Adrenal gland (tissue), 12 donors: Measurements from ENCODE around the gene FBRSL1. TPM values are rescaled to one million over a fixed set of nuclear protein-coding genes. Genes with fewer than 3 reads are reported as not detected.

Source experiments
- DNase-seq, 7 donors: peaks; one replicate each; pipeline ENCODE4 v3.0.0-alpha.2; 2019 to 2020
- H3K27ac ChIP-seq, 5 donors: fragments of 200-600 bp; sonication (generic) in 4 of 5; 1 replicate in 3 of 5; 2 replicates in 2 of 5; pipeline versions ENCODE4 v1.5.1 to v1.8.0; 2016 to 2020; ENCODE audit warnings: mild to moderate bottlenecking in 1 of 5
- H3K27me3 ChIP-seq: fragments of 200-600 bp; 2 replicates; pipeline ENCODE4 v1.8.0; 2021
- H3K36me3 ChIP-seq, 2 donors: fragments of 200-600 bp; replicated peaks in 1 of 2; 1 replicate in 1 of 2; 2 replicates in 1 of 2; pipeline versions ENCODE4 v1.5.1 to v1.8.0; 2018 to 2022
- H3K4me1 ChIP-seq, 2 donors: fragments of 200-600 bp; replicated peaks in 1 of 2; 1 replicate in 1 of 2; 2 replicates in 1 of 2; pipeline versions ENCODE4 v1.5.1 to v1.8.0; 2018 to 2021
- H3K4me3 ChIP-seq, 4 donors: fragments of 200-600 bp; sonication (generic) in 3 of 4; one replicate each; pipeline ENCODE4 v1.5.1; 2016 to 2018
- H3K9me3 ChIP-seq, 3 donors: fragments of 200-600 bp; sonication (generic) in 1 of 3; replicated peaks in 1 of 3; 1 replicate in 2 of 3; 2 replicates in 1 of 3; pipeline versions ENCODE4 v1.5.1 to v1.8.0; 2016 to 2021
- CTCF ChIP-seq, 6 experiments: fragments of 450-650 bp in 4 of 6; fragments of 200-600 bp in 2 of 6; sonication (generic) in 1 of 6; IDR thresholded peaks; 1 replicate in 5 of 6; 2 replicates in 1 of 6; pipeline versions ENCODE4 v1.5.1 to v1.8.0; 2016 to 2021; ENCODE audit warnings: antibody characterized with exemption in 6 of 6, mild to moderate bottlenecking in 2 of 6, moderate library complexity in 1 of 6
- POLR2A ChIP-seq, 2 donors: fragments of 450-650 bp; IDR thresholded peaks; one replicate each; pipeline ENCODE4 v1.6.1; 2017; ENCODE audit warnings: antibody characterized with exemption in 2 of 2, mild to moderate bottlenecking in 2 of 2, moderate library complexity in 1 of 2
- WGBS, 4 donors: extraction: QIAGEN DNeasy Blood & Tissue Kit in 2 of 4; methylation state at CpG; one replicate each; pipeline versions ENCODE4 v1.1.5 to v1.1.7; 2013 to 2017; 5-methylcytosine and 5-hydroxymethylcytosine counted together
- intact Hi-C, 2 donors: fragments of 100-400 bp; cut with DNase I; formaldehyde crosslinking; loops; one replicate each; pipeline versions ENCODE4 v1.14.1 to v1.15.0; 2022 to 2023
- polyA plus RNA-seq, 3 donors: library from polyadenylated mRNA; stranded (reverse); fragments of 200-250 nt in 2 of 3; fragments of 350-450 nt in 1 of 3; fragmentation: Illumina TruSeq in 1 of 3; extraction: RNeasy Lipid Tissue Mini Kit (QIAGEN cat#74804) in 1 of 3; gene quantifications; one replicate each; pipeline ENCODE4 v1.2.3, GENCODE V29; 2013 to 2014
- total RNA-seq, 9 donors: library from RNA; depleted of rRNA in 4 of 9; stranded (reverse); fragments of >200 nt in 4 of 9; fragments of 120-200 nt in 1 of 9; fragmentation: NEBNext Ultra II Directional in 1 of 9; extraction: Animal tissue kit (Norgen Biotek cat#: 25700) in 1 of 9; gene quantifications; one replicate each; pipeline versions ENCODE4 v1.1.0 to v1.2.4, GENCODE V29; 2013 to 2023
- donor health status: healthy with polysubstance abuse.
- donor health status: Bipolar disorder and iron deficiency.
- donor health status: DM: yes; HTN: yes; CAD: no.
- donor health status: DM: no; HTN: no; CAD: no.
- donor health status: DM: no; HTN: no; CAD: no.
- donor health status: DM: yes; HTN: yes; CAD: no.

The FBRSL1 gene
- total and polyA plus RNA-seq, 12 donors, result 5.3 to 63.8 (median 26.9) TPM

- Histone ChIP-seq H3K27me3 (no peaks in the 10 kb centered on the region), H3K4me3 (no peak overlapping the region), H3K36me3 (no peaks in the 10 kb centered on the region), H3K27ac (no peak overlapping the region), H3K9me3 (no peaks in the 10 kb centered on the region), H3K4me1 (no peaks in the 10 kb centered on the region)
- intact Hi-C loops, result no loop called here
- DNase-seq, result no peak
- no peak for TF ChIP-seq POLR2A (IDR thresholded peaks at IDR 0.05)
- TF ChIP-seq CTCF (IDR thresholded peaks at IDR 0.05), result no peak
- WGBS, 4 donors, result 74 to 83% (median 77%) methylated on average over 16 to 18 of the region's 18 CpGs
These were observed 45.7 kb upstream of the FBRSL1 start for GRCh38 chr12:132444283-132444682.

- peak in 2 of 7 donors; percentile 36 to 58 for DNase-seq
- Histone ChIP-seq H3K36me3 (no peaks in the 10 kb centered on the region), H3K4me1 (no peaks in the 10 kb centered on the region), H3K27me3 (no peaks in the 10 kb centered on the region), H3K27ac (peak overlapping the region in 1 of 5 donors; percentile 61), H3K9me3 (no peaks in the 10 kb centered on the region), H3K4me3 (no peak overlapping the region)
- 61 to 66% (median 64%) methylated on average over 22 to 37 of the region's 37 CpGs for WGBS, 4 donors
- TF ChIP-seq CTCF (IDR thresholded peaks at IDR 0.05), result no peak
- TF ChIP-seq POLR2A (IDR thresholded peaks at IDR 0.05), result no peak
- intact Hi-C loops, result no loop called here
These were observed 44.7 kb upstream of the FBRSL1 start for GRCh38 chr12:132444957-132445883.

- 51 to 68% (median 59%) methylated on average over 25 to 39 of the region's 39 CpGs for WGBS, 4 donors
These were observed 43.9 kb upstream of the FBRSL1 start for GRCh38 chr12:132445884-132446632.

More at GRCh38 chr12:132445884-132446632, 43.9 kb upstream of the FBRSL1 start:
- Histone ChIP-seq H3K4me3 (no peak overlapping the region), H3K9me3 (no peaks in the 10 kb centered on the region), H3K27ac (peak overlapping the region in 1 of 5 donors; percentile 61), H3K27me3 (peaks cover 6% of the 10 kb centered on the region), H3K4me1 (no peaks in the 10 kb centered on the region), H3K36me3 (no peaks in the 10 kb centered on the region)
- DNase-seq, result peak in 6 of 7 donors; percentile 21 to 60 (median 34)
- intact Hi-C loops, result no loop called here
- TF ChIP-seq POLR2A (IDR thresholded peaks at IDR 0.05), result no peak
- TF ChIP-seq CTCF (IDR thresholded peaks at IDR 0.05), result no peak
